GM23338 (cell line): ENCODE results near the gene RAB40B. TPM values are rescaled to one million over a fixed set of nuclear protein-coding genes. Genes with fewer than 3 reads are reported as not detected.

Experiments
- ATAC-seq: fragments of 200-7000 bp; cut with Tn5 transposase; 3 replicates; pipeline ENCODE4 v1.9.1; 2020
- DNase-seq: peaks from one replicate; pipeline ENCODE4 v3.0.0-alpha.2; 2015; ENCODE audit warnings: low spot score
- H2AFZ ChIP-seq: fragments of 200-600 bp; sonication (generic); 2 replicates; pipeline ENCODE4 v1.8.0; 2016; ENCODE audit warnings: antibody characterized with exemption, mild to moderate bottlenecking, moderate library complexity
- H3F3A ChIP-seq: fragments of 200-600 bp; sonication (generic); replicated peaks from 2 replicates; pipeline ENCODE4 v1.8.0; 2017; ENCODE audit warnings: antibody characterized with exemption, mixed run types, low read depth
- H3K27ac ChIP-seq: fragments of 200-600 bp; sonication (generic); 2 replicates; pipeline ENCODE4 v1.6.1; 2016; ENCODE audit warnings: low read depth
- H3K27me3 ChIP-seq: fragments of 200-600 bp; sonication (generic); 2 replicates; pipeline ENCODE4 v1.8.0; 2016; ENCODE audit warnings: mild to moderate bottlenecking, mixed run types, moderate library complexity; ENCODE audit not compliant: insufficient read depth
- H3K36me3 ChIP-seq: fragments of 200-600 bp; sonication (generic); 2 replicates; pipeline ENCODE4 v1.8.0; 2016; ENCODE audit warnings: mild to moderate bottlenecking; ENCODE audit not compliant: insufficient read depth
- H3K4me1 ChIP-seq: fragments of 200-600 bp; sonication (generic); 2 replicates; pipeline ENCODE4 v1.8.0; 2016; ENCODE audit warnings: mild to moderate bottlenecking, moderate library complexity; ENCODE audit not compliant: insufficient read depth
- H3K4me2 ChIP-seq: fragments of 200-600 bp; sonication (generic); 2 replicates; pipeline ENCODE4 v1.7.1; 2017; ENCODE audit warnings: mixed run types
- H3K4me3 ChIP-seq: fragments of 200-600 bp; sonication (generic); 2 replicates; pipeline ENCODE4 v1.6.1; 2016; ENCODE audit warnings: mixed run types
- H3K79me2 ChIP-seq: fragments of 200-600 bp; sonication (generic); replicated peaks from 2 replicates; pipeline ENCODE4 v1.8.0; 2017; ENCODE audit warnings: mild to moderate bottlenecking; ENCODE audit not compliant: insufficient read depth
- H3K9me2 ChIP-seq: fragments of 200-600 bp; sonication (generic); 2 replicates; pipeline ENCODE4 v1.8.0; 2017; ENCODE audit not compliant: insufficient read depth
- H4K20me1 ChIP-seq: fragments of 200-600 bp; sonication (generic); replicated peaks from 2 replicates; pipeline ENCODE4 v1.8.0; 2017; ENCODE audit warnings: mild to moderate bottlenecking; ENCODE audit not compliant: insufficient read depth
- H3K27ac Mint-ChIP-seq: 2 replicates; pipeline ENCODE4 v1.8.0; 2020; ENCODE audit warnings: inconsistent platforms, mild to moderate bottlenecking, moderate library complexity, mixed read lengths
- H3K27me3 Mint-ChIP-seq: 3 replicates; pipeline ENCODE4 v1.8.0; 2022; ENCODE audit warnings: low read depth, mild to moderate bottlenecking, moderate library complexity, mixed read lengths, inconsistent platforms; ENCODE audit not compliant: insufficient read depth, poor library complexity
- H3K36me3 Mint-ChIP-seq: 3 replicates; pipeline ENCODE4 v1.8.0; 2021; ENCODE audit warnings: low read depth, mild to moderate bottlenecking, inconsistent platforms, moderate library complexity, mixed read lengths
- H3K4me1 Mint-ChIP-seq: 3 replicates; pipeline ENCODE4 v1.8.0; 2020; ENCODE audit warnings: mild to moderate bottlenecking, inconsistent platforms, mixed read lengths
- H3K4me3 Mint-ChIP-seq: 3 replicates; pipeline ENCODE4 v1.8.0; 2021; ENCODE audit warnings: moderate library complexity, mild to moderate bottlenecking, inconsistent platforms, mixed read lengths
- H3K9me3 Mint-ChIP-seq: 3 replicates; pipeline ENCODE4 v1.8.0; 2020; ENCODE audit warnings: moderate library complexity, mild to moderate bottlenecking, inconsistent platforms, mixed read lengths
- ETS1 ChIP-seq: IDR thresholded peaks from 2 replicates; pipeline ENCODE4 v1.6.1; 2016; ENCODE audit warnings: antibody characterized with exemption
- EZH2 ChIP-seq: fragments of 200-600 bp; sonication (generic); IDR thresholded peaks from one replicate; pipeline ENCODE4 v1.8.0; 2017; ENCODE audit warnings: antibody characterized with exemption, mild to moderate bottlenecking, low read depth; ENCODE audit not compliant: unreplicated experiment
- JUNB ChIP-seq: IDR thresholded peaks from one replicate; pipeline ENCODE4 v1.6.1; 2016; ENCODE audit warnings: antibody characterized with exemption; ENCODE audit not compliant: unreplicated experiment
- NANOG ChIP-seq: IDR thresholded peaks from 2 replicates; pipeline ENCODE4 v1.6.1; 2016; ENCODE audit warnings: antibody characterized with exemption, borderline replicate concordance
- POLR2AphosphoS5 ChIP-seq: IDR thresholded peaks from 2 replicates; pipeline ENCODE4 v1.6.1; 2016; ENCODE audit warnings: antibody characterized with exemption, low read depth
- STAT1 ChIP-seq: IDR thresholded peaks from one replicate; pipeline ENCODE4 v1.6.1; 2016; ENCODE audit warnings: antibody characterized with exemption; ENCODE audit not compliant: unreplicated experiment
- ZNF331 ChIP-seq: fragments of 250-450 bp; sonication (Bioruptor Pico); IDR thresholded peaks from 2 replicates; pipeline ENCODE4 v1.5.0; 2020; ENCODE audit warnings: low read depth, mild to moderate bottlenecking, moderate library complexity
- polyA plus RNA-seq: library from polyadenylated mRNA; unstranded; fragments of >200 nt; fragmentation: Nextera tagmentation; extraction: Ambion mirVana; gene quantifications from 2 replicates; pipeline ENCODE4 v1.2.1, GENCODE V29; 2016
- total RNA-seq: library from RNA; depleted of rRNA; stranded (reverse); fragments of >200 nt; shearing (Covaris generic); gene quantifications from 2 replicates; pipeline ENCODE4 v1.2.3, GENCODE V29; 2014
- TF ChIP-seq, protein P1 (sequence below): IDR thresholded peaks from one replicate; pipeline ENCODE4 v1.6.1; 2018; ENCODE audit warnings: antibody characterized with exemption; ENCODE audit not compliant: unreplicated experiment
- TF ChIP-seq, protein P2 (sequence below), 2 experiments: fragments of 200-600 bp in 1 of 2; sonication (generic) in 1 of 2; conservative IDR thresholded peaks; 2 replicates each; pipeline versions ENCODE4 v1.5.1 to v1.6.1; 2016 to 2017; ENCODE audit warnings: antibody characterized with exemption in 2 of 2, low read depth in 2 of 2, mild to moderate bottlenecking in 2 of 2, moderate library complexity in 1 of 2

The RAB40B gene
- total and polyA plus RNA-seq, 2 experiments from 2014 or later: 4.2 to 5.2 TPM

DNA sequence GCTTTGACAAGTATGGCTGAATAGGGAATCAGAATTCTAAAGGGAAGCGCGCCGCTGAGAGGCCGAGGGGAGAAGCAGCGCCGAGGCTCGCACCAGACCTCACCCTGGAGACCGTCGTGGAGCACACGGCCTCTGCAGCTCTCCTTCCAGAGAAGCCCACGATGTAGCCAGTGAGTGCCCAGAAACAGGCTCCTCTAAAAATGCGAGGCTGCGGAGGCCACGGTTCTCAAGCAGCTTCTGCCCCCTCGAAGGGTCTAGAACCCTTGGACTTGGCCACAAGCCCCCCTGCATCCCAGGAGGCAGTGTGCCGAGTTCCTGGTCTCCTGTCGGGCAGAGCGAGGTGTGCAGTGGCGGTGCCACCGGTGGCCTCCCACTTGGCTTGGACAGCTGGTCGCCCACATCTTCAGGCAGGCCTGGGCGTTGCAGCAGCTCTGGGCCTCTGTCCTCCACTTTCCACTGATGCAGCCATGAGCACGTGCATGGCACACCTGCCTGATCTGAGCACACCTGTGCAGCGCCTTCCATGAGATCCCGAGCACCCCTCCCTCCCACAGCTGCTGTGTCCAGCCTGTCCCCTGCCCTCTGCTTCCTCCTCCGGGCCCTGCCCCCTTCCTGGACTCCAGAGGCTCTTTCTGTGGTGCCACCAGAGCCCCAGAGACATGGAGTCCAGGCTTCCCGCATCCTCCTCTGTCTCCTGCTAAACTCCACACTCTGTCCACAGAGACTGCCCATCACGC is 31.4 kb downstream of the RAB40B start (continued):
- TF ChIP-seq, protein P1, sequence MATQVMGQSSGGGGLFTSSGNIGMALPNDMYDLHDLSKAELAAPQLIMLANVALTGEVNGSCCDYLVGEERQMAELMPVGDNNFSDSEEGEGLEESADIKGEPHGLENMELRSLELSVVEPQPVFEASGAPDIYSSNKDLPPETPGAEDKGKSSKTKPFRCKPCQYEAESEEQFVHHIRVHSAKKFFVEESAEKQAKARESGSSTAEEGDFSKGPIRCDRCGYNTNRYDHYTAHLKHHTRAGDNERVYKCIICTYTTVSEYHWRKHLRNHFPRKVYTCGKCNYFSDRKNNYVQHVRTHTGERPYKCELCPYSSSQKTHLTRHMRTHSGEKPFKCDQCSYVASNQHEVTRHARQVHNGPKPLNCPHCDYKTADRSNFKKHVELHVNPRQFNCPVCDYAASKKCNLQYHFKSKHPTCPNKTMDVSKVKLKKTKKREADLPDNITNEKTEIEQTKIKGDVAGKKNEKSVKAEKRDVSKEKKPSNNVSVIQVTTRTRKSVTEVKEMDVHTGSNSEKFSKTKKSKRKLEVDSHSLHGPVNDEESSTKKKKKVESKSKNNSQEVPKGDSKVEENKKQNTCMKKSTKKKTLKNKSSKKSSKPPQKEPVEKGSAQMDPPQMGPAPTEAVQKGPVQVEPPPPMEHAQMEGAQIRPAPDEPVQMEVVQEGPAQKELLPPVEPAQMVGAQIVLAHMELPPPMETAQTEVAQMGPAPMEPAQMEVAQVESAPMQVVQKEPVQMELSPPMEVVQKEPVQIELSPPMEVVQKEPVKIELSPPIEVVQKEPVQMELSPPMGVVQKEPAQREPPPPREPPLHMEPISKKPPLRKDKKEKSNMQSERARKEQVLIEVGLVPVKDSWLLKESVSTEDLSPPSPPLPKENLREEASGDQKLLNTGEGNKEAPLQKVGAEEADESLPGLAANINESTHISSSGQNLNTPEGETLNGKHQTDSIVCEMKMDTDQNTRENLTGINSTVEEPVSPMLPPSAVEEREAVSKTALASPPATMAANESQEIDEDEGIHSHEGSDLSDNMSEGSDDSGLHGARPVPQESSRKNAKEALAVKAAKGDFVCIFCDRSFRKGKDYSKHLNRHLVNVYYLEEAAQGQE: no peak
- TF ChIP-seq ETS1 (no peak), JUNB (no peak), EZH2 (no peak), POLR2AphosphoS5 (no peak)
- TF ChIP-seq, protein P2, sequence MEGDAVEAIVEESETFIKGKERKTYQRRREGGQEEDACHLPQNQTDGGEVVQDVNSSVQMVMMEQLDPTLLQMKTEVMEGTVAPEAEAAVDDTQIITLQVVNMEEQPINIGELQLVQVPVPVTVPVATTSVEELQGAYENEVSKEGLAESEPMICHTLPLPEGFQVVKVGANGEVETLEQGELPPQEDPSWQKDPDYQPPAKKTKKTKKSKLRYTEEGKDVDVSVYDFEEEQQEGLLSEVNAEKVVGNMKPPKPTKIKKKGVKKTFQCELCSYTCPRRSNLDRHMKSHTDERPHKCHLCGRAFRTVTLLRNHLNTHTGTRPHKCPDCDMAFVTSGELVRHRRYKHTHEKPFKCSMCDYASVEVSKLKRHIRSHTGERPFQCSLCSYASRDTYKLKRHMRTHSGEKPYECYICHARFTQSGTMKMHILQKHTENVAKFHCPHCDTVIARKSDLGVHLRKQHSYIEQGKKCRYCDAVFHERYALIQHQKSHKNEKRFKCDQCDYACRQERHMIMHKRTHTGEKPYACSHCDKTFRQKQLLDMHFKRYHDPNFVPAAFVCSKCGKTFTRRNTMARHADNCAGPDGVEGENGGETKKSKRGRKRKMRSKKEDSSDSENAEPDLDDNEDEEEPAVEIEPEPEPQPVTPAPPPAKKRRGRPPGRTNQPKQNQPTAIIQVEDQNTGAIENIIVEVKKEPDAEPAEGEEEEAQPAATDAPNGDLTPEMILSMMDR (conservative IDR thresholded peaks at IDR 0.05; ENCODE audit: low read depth in 2 of 2): no peak

DNA sequence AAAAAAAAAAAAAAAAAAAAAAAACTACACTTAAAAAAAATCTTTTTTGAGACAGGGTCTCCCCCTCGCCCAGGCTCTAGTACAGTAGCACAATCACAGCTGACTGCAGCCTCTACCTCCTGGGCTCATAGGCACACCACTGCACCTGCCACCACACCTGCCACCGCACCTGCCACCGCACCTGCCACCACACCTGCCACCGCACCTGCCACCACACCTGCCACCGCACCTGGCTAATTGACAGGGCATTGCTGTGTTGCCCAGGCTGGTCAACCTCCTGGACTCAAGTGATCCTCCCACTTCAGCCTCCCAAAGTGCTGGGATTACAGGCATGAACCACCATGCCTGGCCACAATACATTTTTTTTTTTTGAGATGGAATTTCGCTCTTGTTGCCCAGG is 32.6 kb downstream of the RAB40B start:
- no peaks in the 10 kb centered on the region for H3K27me3 ChIP-seq
- ATAC-seq (no peak), DNase-seq (no peak)
- no peak overlapping the region for H3K27ac ChIP-seq
- H3K9me2 ChIP-seq: no peaks in the 10 kb centered on the region
- H3K79me2 ChIP-seq: no peaks in the 10 kb centered on the region
- Mint-ChIP-seq H3K27ac (no peak overlapping the region), H3K4me3 (no peak overlapping the region), H3K9me3 (no peaks in the 10 kb centered on the region), H3K4me1 (peaks cover 4% of the 10 kb centered on the region; the same call in 2 of the 3 replicates), H3K27me3 (peaks cover 10% of the 10 kb centered on the region), H3K36me3 (no peaks in the 10 kb centered on the region)
- no peaks in the 10 kb centered on the region for H3K4me1 ChIP-seq
- H3F3A ChIP-seq: 0 out of 2 replicates have a peak, but pooled peaks cover 2% of the 10 kb centered on the region
- no peak overlapping the region for H2AFZ ChIP-seq
- no peaks in the 10 kb centered on the region for H4K20me1 ChIP-seq
- no peak overlapping the region for H3K4me2 ChIP-seq
- no peak overlapping the region for H3K4me3 ChIP-seq
- H3K36me3 ChIP-seq: no peaks in the 10 kb centered on the region
- no peak for TF ChIP-seq NANOG
- TF ChIP-seq ETS1: no peak
- TF ChIP-seq ZNF331 (CRISPR knock-in tag): no peak
- no peak for TF ChIP-seq JUNB
- TF ChIP-seq EZH2: no peak
- TF ChIP-seq, protein P1: no peak
- TF ChIP-seq STAT1: no peak
